SJCRH30 (cell line): ENCODE results near the gene GEMIN5. TPM values are rescaled to one million over a fixed set of nuclear protein-coding genes. Genes with fewer than 3 reads are reported as not detected.
"Not testable (repeated sequence)": the region's sequence is repeated elsewhere in the genome, so short reads cannot be mapped to it uniquely, and the experiment has no call there.

Experiments
- DNase-seq, 2 experiments: peaks; one replicate each; pipeline ENCODE4 v3.0.0-alpha.2; 2015 to 2020
- H3K27ac ChIP-seq: fragments of 250-450 bp; sonication (Bioruptor Pico); 2 replicates; pipeline ENCODE4 v1.5.1; 2020; ENCODE audit warnings: mild to moderate bottlenecking, moderate library complexity
- H3K27me3 ChIP-seq: fragments of 250-450 bp; sonication (Bioruptor Pico); 2 replicates; pipeline ENCODE4 v1.5.1; 2020; ENCODE audit warnings: mild to moderate bottlenecking, moderate library complexity
- H3K36me3 ChIP-seq: fragments of 250-450 bp; sonication (Bioruptor Pico); 2 replicates; pipeline ENCODE4 v1.5.1; 2020; ENCODE audit warnings: mild to moderate bottlenecking, moderate library complexity
- H3K4me1 ChIP-seq: fragments of 250-450 bp; sonication (Bioruptor Pico); 2 replicates; pipeline ENCODE4 v1.5.1; 2020; ENCODE audit warnings: mild to moderate bottlenecking, moderate library complexity
- H3K4me3 ChIP-seq: fragments of 250-450 bp; sonication (Bioruptor Pico); 2 replicates; pipeline ENCODE4 v1.5.1; 2020; ENCODE audit warnings: mild to moderate bottlenecking, moderate library complexity
- H3K9me3 ChIP-seq: fragments of 250-450 bp; sonication (Bioruptor Pico); replicated peaks from 2 replicates; pipeline ENCODE4 v1.5.1; 2020; ENCODE audit warnings: mild to moderate bottlenecking, moderate library complexity
- total RNA-seq: library from RNA; depleted of rRNA; stranded (reverse); fragments of >200 nt; shearing (Covaris generic); gene quantifications from 2 replicates; pipeline ENCODE4 v1.2.3, GENCODE V29; 2014

Gene GEMIN5
- total RNA-seq, 1 experiment from 2014 or later, result 47.1 TPM

DNA sequence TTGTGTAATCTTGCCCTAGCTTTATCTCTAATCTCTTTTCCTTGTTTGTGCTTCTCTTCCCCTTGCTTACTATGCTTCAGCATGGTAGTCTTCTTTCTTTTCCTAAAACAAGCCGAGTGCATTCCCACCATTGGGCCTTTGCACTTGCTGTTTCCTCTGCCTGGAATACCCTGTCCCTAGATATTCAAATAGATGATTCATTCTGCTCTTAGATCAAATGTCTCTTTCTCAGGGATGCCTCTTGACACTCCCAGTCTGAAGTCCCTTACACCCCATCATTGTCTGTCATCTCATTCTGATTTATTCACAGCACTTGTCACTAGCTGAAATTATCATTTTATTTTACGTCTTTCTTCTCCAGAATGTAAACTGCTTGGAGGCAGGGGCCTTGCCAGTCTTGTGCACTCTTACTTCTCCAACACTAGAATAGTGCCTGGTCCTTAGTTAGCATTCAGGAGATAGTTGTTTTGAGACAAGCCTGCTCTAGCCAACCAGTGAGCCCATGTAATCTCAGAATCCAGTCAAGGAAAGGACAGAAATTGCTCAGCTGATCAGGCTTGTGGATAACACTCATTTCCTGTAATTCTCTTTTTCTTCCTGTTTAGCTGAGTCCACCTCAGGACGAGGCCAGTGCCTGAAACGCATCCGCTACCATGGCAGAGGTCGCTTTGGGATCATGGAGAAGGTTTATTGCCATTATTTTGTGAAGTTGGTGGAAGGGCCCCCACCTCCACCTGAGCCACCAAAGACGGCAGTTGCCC lies 28.2 kb upstream of the GEMIN5 start:
- Histone ChIP-seq H3K36me3 (peaks cover 19% of the 10 kb centered on the region), H3K9me3 (no peaks in the 10 kb centered on the region), H3K27me3 (no peaks in the 10 kb centered on the region), H3K4me3 (no peak overlapping the region), H3K4me1 (no peaks in the 10 kb centered on the region), H3K27ac (no peak overlapping the region)
- no peak for DNase-seq

DNA sequence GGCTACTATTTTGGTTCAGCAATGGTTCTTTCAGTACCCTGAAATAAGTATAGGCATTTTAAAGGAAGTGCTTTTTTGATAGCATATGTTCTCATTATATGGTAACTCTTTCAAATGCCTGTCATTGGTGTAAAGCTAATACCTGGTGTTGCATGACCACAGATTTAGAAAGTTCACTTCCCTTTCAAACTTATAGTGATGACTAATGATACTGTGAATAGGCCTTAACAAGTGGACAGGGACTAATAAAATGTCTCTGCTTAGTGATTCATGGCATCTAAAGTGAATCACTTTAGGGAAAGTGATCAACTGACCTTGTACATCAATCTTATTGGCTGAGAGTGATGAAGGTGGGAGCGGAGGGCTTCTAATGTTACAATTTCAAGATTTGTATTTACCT lies 24.5 kb upstream of the GEMIN5 start:
- Histone ChIP-seq H3K9me3 (no peaks in the 10 kb centered on the region), H3K36me3 (peaks cover 34% of the 10 kb centered on the region), H3K4me3 (no peak overlapping the region), H3K27ac (no peak overlapping the region), H3K4me1 (no peaks in the 10 kb centered on the region), H3K27me3 (no peaks in the 10 kb centered on the region)
- no peak for DNase-seq

DNA sequence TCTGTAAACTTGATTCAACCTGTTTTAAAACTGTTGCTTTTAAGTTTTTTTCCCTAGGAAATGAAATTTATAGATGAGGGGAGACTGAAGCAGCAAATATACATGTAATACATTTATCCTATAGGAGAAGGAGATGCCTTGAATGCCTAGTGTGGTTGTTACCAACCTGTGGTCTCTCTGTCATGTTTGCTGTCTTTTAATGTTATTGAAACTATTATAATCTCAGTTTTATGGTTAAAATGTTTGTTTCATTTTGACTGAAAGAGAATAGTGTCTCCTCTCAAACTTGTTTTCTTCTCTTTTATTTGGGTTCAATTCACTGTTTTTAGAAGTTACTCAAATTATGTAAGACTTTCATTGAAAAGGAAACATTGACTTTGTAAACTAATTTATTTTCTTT lies 18.7 kb upstream of the GEMIN5 start:
- H3K36me3 ChIP-seq, result peaks cover 38% of the 10 kb centered on the region

DNA sequence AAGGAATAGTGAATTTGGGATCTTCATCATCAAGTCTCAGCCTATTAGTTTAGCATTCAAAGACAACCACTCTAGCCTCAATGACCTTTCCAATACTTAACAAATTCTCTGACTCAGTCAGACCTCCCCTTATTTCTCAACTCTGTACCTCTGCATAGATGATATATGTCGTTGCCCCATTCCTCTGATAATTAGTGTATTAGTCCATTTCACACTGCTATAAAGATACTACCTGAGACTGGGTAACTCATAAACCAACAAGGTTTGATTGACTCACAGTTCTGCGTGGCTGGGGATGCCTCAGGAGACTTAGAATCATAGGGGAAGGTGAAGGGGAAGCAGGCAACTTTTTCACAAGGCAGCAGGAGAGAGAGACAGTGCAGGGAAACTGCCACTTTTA lies 11.8 kb upstream of the GEMIN5 start:
- Histone ChIP-seq H3K27ac (no peak overlapping the region), H3K27me3 (no peaks in the 10 kb centered on the region), H3K4me1 (no peaks in the 10 kb centered on the region), H3K4me3 (no peak overlapping the region), H3K9me3 (no peaks in the 10 kb centered on the region), H3K36me3 (peaks cover 8% of the 10 kb centered on the region; the same call in 1 of the 2 replicates)
- no peak for DNase-seq

More for the DNA sequence above, 18.7 kb upstream of the GEMIN5 start:
- H3K9me3 ChIP-seq, result no peaks in the 10 kb centered on the region
- H3K4me1 ChIP-seq, result no peaks in the 10 kb centered on the region
- H3K4me3 ChIP-seq, result no peak overlapping the region
- no peaks in the 10 kb centered on the region for H3K27me3 ChIP-seq
- DNase-seq, result no peak
- H3K27ac ChIP-seq, result no peak overlapping the region

DNA sequence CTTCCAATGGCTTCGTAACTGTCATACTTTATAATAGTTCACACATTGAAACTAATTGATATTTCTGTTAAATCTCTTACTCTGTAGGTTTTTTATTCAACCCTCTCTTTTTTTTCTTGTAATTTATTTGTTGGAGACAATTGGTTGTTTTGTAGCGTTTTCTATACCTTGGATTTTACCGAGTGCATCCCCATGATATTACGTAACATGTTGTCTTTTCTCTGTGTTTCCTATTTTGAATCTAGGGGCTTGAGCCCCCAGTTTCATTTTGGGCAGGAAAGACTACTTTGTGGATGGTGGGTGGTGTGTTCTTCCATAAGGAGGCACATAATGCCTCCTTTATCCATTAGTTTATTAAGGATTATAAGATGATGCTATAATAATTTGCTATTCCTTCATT lies 10.3 kb upstream of the GEMIN5 start:
- DNase-seq, result no peak
- Histone ChIP-seq H3K9me3 (no peaks in the 10 kb centered on the region), H3K36me3 (peaks cover 8% of the 10 kb centered on the region; the same call in 1 of the 2 replicates), H3K27ac (no peak overlapping the region), H3K27me3 (no peaks in the 10 kb centered on the region), H3K4me3 (no peak overlapping the region), H3K4me1 (no peaks in the 10 kb centered on the region)

DNA sequence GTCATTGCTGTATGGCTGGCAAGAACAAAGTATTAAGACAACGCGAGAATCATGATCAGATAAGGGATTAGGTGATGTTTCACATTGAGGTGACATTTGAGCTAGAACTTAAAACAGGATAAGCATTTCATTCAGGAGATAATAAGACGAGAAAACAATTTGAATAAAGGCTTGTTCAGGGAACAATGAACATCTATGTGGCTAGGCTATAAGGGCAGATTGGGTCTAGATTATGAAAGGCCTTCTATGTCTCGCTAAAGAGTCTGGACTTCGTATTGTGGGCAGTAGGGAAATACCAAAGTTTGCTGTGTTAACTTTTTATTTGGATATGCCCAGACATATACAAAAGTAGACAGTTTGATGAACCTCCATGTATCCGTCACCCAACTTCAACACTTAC lies 9.8 kb upstream of the GEMIN5 start:
- Histone ChIP-seq H3K36me3 (peaks cover 8% of the 10 kb centered on the region; the same call in 1 of the 2 replicates), H3K9me3 (no peaks in the 10 kb centered on the region), H3K4me3 (no peak overlapping the region), H3K27ac (no peak overlapping the region), H3K4me1 (no peaks in the 10 kb centered on the region), H3K27me3 (no peaks in the 10 kb centered on the region)
- no peak for DNase-seq

DNA sequence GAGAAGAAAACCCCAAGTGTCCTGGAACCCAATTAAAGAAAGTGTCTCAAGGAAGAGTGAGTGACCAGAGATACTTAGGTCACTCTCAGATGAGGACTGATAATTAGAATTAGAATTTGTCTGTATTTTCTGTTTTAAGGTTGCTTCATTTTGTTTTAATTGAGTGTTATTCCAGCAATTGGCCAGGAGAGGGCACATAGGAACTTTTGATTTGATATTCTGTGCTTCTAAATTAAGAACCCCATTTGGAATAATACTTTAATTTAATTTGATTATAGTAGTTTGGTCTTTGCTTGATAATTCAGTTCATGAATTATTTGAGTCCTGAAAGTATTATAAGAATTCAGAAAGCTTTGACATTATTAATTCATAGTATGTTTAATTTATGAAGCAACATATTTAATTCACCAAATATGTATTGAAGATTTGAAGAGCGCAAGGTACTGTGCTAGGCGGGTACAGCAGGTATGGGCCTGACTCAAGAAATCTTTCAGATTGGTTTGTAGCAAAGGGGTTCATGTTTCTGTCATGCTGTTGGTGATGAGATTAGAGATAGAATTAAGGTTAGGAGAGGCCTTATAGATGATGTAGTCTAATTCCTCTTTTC lies 7.8 kb upstream of the GEMIN5 start:
- 0 out of 2 replicates have a peak, but pooled peaks cover 2% of the 10 kb centered on the region for H3K36me3 ChIP-seq
- H3K27ac ChIP-seq, result no peak overlapping the region
- peaks cover 5% of the 10 kb centered on the region; the same call in 1 of the 2 replicates for H3K4me1 ChIP-seq
- H3K9me3 ChIP-seq, result no peaks in the 10 kb centered on the region
- no peaks in the 10 kb centered on the region for H3K27me3 ChIP-seq
- no peak overlapping the region for H3K4me3 ChIP-seq
- DNase-seq, result peak in 1 of 2 experiments; percentile 26

DNA sequence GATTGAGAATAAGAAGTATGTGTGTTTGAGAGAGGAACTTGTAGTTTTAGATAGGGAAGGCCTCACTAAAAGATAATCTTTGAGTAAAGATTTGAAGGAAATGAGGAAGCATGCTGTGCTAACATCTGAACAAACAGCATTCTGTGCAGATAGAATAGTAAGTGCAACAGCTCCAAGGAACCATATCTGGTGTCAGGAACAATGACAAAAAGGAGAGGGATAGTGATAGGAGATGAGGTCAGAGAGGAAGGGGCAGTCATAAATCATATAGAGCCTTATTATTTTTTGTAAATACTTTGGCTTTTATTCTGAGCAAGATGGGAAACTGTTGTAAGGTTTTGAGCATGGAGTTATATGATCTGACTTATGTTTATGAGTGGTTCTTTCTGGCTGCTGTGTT lies 6.7 kb upstream of the GEMIN5 start:
- Histone ChIP-seq H3K9me3 (no peaks in the 10 kb centered on the region), H3K4me3 (no peak overlapping the region), H3K27me3 (no peaks in the 10 kb centered on the region), H3K36me3 (0 out of 2 replicates have a peak, but pooled peaks cover 2% of the 10 kb centered on the region), H3K4me1 (peaks cover 5% of the 10 kb centered on the region; the same call in 1 of the 2 replicates), H3K27ac (no peak overlapping the region)
- no peak for DNase-seq

DNA sequence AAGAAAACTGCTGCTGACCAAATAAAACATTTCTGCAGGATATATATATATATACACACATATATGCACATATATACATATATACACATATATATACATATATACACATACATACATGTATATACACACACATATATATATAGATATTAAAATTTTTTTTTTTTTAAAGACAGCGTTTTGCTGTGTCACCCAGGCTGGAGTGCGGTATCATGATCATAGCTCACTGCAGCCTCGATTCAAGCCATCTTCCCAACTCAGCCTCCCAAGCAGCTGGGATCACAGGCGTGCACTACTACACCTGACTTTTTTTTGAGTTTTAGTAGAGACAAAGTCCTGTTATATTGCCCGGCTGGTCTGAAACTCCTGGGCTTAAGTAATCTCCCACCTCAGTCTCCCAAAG lies 5.5 kb upstream of the GEMIN5 start:
- DNase-seq, result no peak
- Histone ChIP-seq H3K27me3 (no peaks in the 10 kb centered on the region), H3K36me3 (0 out of 2 replicates have a peak, but pooled peaks cover 2% of the 10 kb centered on the region), H3K4me1 (peaks cover 5% of the 10 kb centered on the region; the same call in 1 of the 2 replicates), H3K27ac (no peak overlapping the region), H3K9me3 (no peaks in the 10 kb centered on the region), H3K4me3 (no peak overlapping the region)

DNA sequence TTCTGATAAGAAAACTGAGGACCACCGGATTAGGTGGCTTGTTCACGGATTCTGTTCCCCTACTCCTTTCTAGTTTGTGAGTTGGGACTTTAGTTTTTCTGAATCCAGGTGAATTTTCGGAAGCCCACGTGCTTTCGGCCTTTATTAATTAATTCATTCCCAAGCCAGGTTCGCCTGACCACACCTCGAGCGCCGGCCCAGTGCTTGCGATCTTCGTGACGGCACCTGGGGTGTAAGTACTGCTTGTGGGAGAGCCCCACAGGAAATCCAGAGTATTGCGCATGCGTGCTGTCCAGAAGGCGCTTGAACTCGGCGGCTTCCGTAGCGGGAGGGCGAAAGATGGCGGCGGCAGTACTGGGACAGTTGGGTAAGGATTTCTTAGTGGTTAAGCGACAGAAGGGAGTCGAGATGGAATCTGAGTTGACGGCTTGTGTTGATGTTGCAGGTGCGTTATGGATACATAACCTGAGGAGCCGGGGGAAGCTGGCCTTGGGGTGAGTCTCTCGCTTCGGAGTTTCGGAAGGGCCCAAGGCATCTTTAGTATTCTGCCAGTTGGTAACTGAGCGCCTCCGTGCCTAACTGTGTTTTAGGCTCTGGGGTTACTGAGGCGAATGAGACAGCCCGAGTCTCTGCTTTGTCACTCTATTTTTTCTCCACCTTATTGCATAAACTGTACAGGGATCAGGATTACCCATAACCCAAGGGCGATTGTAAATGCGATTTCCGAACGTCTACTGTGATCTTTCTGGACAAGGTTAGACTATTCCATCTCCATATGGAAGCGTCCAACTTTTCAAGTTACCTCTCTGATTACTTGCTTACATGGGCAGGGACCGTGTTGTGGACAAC lies 3.0 kb upstream of the GEMIN5 start, which contains the start of gene MRPL22:
Gene MRPL22, plus strand, starts transcription at position 302 of the 849 bp plus-strand sequence. Its CDS starts 38 bp downstream, at position 340.
- peak within 1 kb of the TSS; percentile 71 for H3K4me3 ChIP-seq
- peaks cover 5% of the 10 kb centered on the region for H3K4me1 ChIP-seq
- peak within 1 kb of the TSS; percentile 39 for H3K27ac ChIP-seq
- H3K9me3 ChIP-seq, result no peaks in the 10 kb centered on the region
- DNase-seq, result peak; percentile 93 to 96
- H3K27me3 ChIP-seq, result no peaks in the 10 kb centered on the region
- H3K36me3 ChIP-seq, result no peaks in the 10 kb centered on the region

DNA sequence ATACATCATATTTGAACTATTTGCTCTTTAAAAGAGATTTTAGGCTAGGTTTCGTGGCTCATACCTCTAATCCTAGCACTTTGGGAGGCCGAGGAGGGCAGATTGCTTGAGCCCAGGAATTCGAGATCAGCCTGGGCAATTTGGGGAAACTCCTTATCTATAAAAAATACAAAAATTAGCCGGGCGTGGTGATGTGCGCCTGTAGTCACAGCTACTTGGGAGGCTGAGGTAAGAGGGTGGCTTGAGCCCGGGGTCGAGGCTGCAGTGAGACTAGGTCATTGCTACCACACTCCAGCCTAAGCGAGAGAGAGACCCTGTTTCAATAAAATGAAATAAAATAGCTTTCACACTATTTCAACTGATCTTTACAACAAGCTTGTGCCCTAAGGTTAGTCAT lies 2.4 kb upstream of the GEMIN5 start:
- DNase-seq, result no peak
- peak overlapping the region; percentile 71 for H3K4me3 ChIP-seq
- no peaks in the 10 kb centered on the region for H3K36me3 ChIP-seq
- H3K4me1 ChIP-seq, result peaks cover 5% of the 10 kb centered on the region
- peak overlapping the region; percentile 39; the same call in 1 of the 2 replicates for H3K27ac ChIP-seq
- H3K27me3 ChIP-seq, result no peaks in the 10 kb centered on the region
- H3K9me3 ChIP-seq, result no peaks in the 10 kb centered on the region

DNA sequence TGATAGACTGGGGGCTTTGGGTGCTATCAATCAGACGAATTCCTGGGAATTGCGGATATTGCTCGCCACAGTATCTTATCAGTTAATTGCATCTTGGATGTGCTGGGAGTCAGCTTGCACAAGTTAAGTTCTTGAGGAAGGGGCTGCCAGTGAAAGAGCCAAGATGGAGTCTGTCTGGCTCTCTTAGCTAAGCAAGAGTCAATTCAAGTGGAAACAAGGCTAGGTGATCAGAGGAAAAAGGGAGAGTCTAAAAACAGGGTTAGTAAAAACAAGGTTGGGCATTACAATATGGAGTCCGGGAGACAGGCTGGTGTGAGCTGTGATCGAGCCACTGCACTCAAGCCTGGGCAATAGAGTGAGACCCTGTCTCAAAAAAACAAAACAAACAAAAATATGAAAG lies 1.4 kb upstream of the GEMIN5 start:
- not testable (repeated sequence) for DNase-seq, H3K36me3 ChIP-seq, H3K4me3 ChIP-seq, H3K27ac ChIP-seq, H3K27me3 ChIP-seq, H3K4me1 ChIP-seq, H3K9me3 ChIP-seq

DNA sequence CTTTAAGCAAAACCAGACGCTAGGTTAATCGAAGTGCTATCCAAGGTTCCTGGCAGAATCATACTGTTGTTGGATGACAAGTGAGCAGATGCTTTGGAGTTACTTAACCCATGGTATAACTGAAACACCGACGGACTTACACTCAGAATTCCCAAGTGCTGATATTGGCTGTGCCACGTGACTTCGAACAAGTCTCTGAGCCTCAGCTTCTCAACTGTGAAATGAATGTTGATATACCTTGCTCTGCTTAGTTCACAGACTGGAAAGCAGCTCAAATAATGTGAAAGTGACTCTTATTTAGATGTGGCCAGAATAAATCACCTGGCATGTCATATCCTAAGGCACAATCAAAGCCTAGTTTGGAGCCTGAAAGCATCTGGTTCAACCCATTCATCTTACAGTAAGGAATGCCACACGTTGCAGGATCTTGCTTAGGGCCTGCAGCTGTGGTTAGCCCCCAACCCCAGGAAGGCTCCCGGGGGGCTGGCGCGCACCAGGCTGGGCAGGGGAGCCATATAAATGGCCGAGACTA lies 759 bp downstream of the GEMIN5 start:
- peaks cover 3% of the 10 kb centered on the region for H3K4me1 ChIP-seq
- H3K36me3 ChIP-seq, result peaks cover 18% of the 10 kb centered on the region; the same call in 1 of the 2 replicates
- H3K27ac ChIP-seq, result peak overlapping the region; percentile 57
- peak overlapping the region; percentile 91 for H3K4me3 ChIP-seq
- no peaks in the 10 kb centered on the region for H3K27me3 ChIP-seq
- H3K9me3 ChIP-seq, result no peaks in the 10 kb centered on the region
- no peak for DNase-seq

DNA sequence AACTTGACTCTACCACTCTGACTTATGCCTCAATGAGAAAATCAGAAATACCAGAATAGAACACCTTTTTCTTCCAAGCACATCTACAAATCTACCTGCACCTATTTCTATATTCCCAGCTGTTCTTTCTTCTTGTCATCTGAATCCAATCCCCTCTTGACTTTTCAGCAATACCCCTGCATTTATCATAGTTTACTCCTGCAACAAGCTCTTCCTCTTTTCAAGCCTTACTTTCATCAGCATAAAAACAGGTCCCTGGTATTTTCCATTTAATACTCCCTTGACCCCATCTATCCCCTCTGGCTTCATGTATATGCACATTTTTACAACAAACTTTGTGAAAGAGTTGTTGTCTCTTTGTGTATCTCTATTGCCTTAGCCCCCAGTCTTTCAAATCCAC lies 3.1 kb downstream of the GEMIN5 start:
- H3K27ac ChIP-seq, result no peak overlapping the region
- H3K36me3 ChIP-seq, result peaks cover 40% of the 10 kb centered on the region
- DNase-seq, result no peak
- H3K27me3 ChIP-seq, result no peaks in the 10 kb centered on the region
- no peaks in the 10 kb centered on the region; the same call in 1 of the 2 replicates for H3K4me1 ChIP-seq
- no peak overlapping the region for H3K4me3 ChIP-seq
- no peaks in the 10 kb centered on the region for H3K9me3 ChIP-seq
